Testis (tissue), 3 donors: ENCODE data around the gene MOCOS. TPM values are rescaled to one million over a fixed set of nuclear protein-coding genes. Genes with fewer than 3 reads are reported as not detected.

ENCODE experiments used
- DNase-seq: peaks from one replicate; pipeline ENCODE4 v3.0.0-alpha.2; 2019
- H3K27ac ChIP-seq, 2 donors: fragments of 200-600 bp; sonication (generic); one replicate each; pipeline ENCODE4 v1.5.1; 2019
- H3K27me3 ChIP-seq: fragments of 200-600 bp; sonication (generic); one replicate; pipeline ENCODE4 v1.5.1; 2019
- H3K36me3 ChIP-seq: fragments of 200-600 bp; sonication (generic); one replicate; pipeline ENCODE4 v1.5.1; 2017; ENCODE audit warnings: low read depth; ENCODE audit errors: missing control alignments
- H3K4me1 ChIP-seq: fragments of 200-600 bp; sonication (generic); one replicate; pipeline ENCODE4 v1.5.1; 2019
- H3K4me3 ChIP-seq, 2 donors: fragments of 200-600 bp; sonication (generic); one replicate each; pipeline ENCODE4 v1.5.1; 2017 to 2019
- H3K9me3 ChIP-seq: fragments of 200-600 bp; sonication (generic); one replicate; pipeline ENCODE4 v1.5.1; 2017
- CTCF ChIP-seq, 3 experiments: fragments of 450-650 bp in 2 of 3; fragments of 200-600 bp in 1 of 3; sonication (generic) in 1 of 3; IDR thresholded peaks; one replicate each; pipeline ENCODE4 v1.5.1; 2016 to 2019; ENCODE audit warnings: antibody characterized with exemption in 3 of 3, mild to moderate bottlenecking in 2 of 3, moderate library complexity in 1 of 3
- POLR2A ChIP-seq: fragments of 450-650 bp; IDR thresholded peaks from one replicate; pipeline ENCODE4 v1.6.1; 2017; ENCODE audit warnings: antibody characterized with exemption, mild to moderate bottlenecking, moderate library complexity
- WGBS, 2 donors: methylation state at CpG; one replicate each; pipeline ENCODE4 v1.1.5; 2018; 5-methylcytosine and 5-hydroxymethylcytosine counted together
- intact Hi-C: fragments of 100-400 bp; cut with DNase I; formaldehyde crosslinking; loops from one replicate; pipeline ENCODE4 v1.15.1; 2023; ENCODE audit warnings: low total_unique reads
- polyA plus RNA-seq: library from polyadenylated mRNA; stranded (reverse); fragments of 350-450 nt; fragmentation: Illumina TruSeq; extraction: RNeasy Lipid Tissue Mini Kit (QIAGEN cat#74804); gene quantifications from one replicate; pipeline ENCODE4 v1.2.3, GENCODE V29; 2014; ENCODE audit warnings: low read depth, low replicate concordance; ENCODE audit not compliant: insufficient read depth
- total RNA-seq, 2 donors: library from RNA; depleted of rRNA; stranded (reverse); fragments of >200 nt; gene quantifications; one replicate each; pipeline ENCODE4 v1.2.3, GENCODE V29; 2016

Gene MOCOS
- total and polyA plus RNA-seq, 3 donors from 2014 or later: 1.5 to 2.9 (median 1.9) TPM

- no peak overlapping the region for H3K27ac ChIP-seq
- intact Hi-C loops: no loop called here
- WGBS, 2 donors: 91 to 100% methylated on average over 2 of the region's 2 CpGs
- no peaks in the 10 kb centered on the region for H3K9me3 ChIP-seq
- no peak for DNase-seq
- peaks cover 11% of the 10 kb centered on the region for H3K4me1 ChIP-seq
- H3K36me3 ChIP-seq: no peaks in the 10 kb centered on the region
- no peaks in the 10 kb centered on the region for H3K27me3 ChIP-seq
- H3K4me3 ChIP-seq: no peak overlapping the region
- TF ChIP-seq POLR2A (no peak), CTCF (IDR thresholded peaks at IDR 0.05) (no peak)
These were observed 11.1 kb upstream of the MOCOS start for GRCh38 chr18:36176177-36176584.

- intact Hi-C loops: no loop called here
- DNase-seq: no peak
- WGBS, 2 donors: 89 to 95% methylated on average over 9 of the region's 9 CpGs
- TF ChIP-seq POLR2A: no peak
- no peak for TF ChIP-seq CTCF (IDR thresholded peaks at IDR 0.05)
- Histone ChIP-seq H3K4me3 (no peak overlapping the region), H3K4me1 (peaks cover 11% of the 10 kb centered on the region), H3K27me3 (no peaks in the 10 kb centered on the region), H3K27ac (no peak overlapping the region), H3K9me3 (no peaks in the 10 kb centered on the region), H3K36me3 (no peaks in the 10 kb centered on the region)
These were observed 10.6 kb upstream of the MOCOS start for GRCh38 chr18:36176711-36177110.

- Histone ChIP-seq H3K4me1 (peaks cover 11% of the 10 kb centered on the region), H3K27ac (no peak overlapping the region), H3K36me3 (no peaks in the 10 kb centered on the region), H3K9me3 (no peaks in the 10 kb centered on the region), H3K4me3 (no peak overlapping the region), H3K27me3 (no peaks in the 10 kb centered on the region)
- no peak for TF ChIP-seq POLR2A
- TF ChIP-seq CTCF (IDR thresholded peaks at IDR 0.05): no peak
- DNase-seq: no peak
- intact Hi-C loops: no loop called here
- whole genome bisulfite sequencing, 2 donors: 34 to 43% methylated on average over 3 of the region's 3 CpGs
These were observed 9.4 kb upstream of the MOCOS start for GRCh38 chr18:36177913-36178312.

GRCh38 chr18:36179562-36180355 is 7.5 kb upstream of the MOCOS start:
- peak; percentile 91 for DNase-seq
- no peak for TF ChIP-seq CTCF (IDR thresholded peaks at IDR 0.05)
- TF ChIP-seq POLR2A: no peak
- intact Hi-C loops: loop anchor here (10.0 kb wide), 1 partner anchor 55 kb away; the partner anchor contains the start of genes ELP2 and SLC39A6
- Histone ChIP-seq H3K4me1 (peaks cover 11% of the 10 kb centered on the region), H3K27me3 (no peaks in the 10 kb centered on the region), H3K36me3 (no peaks in the 10 kb centered on the region), H3K27ac (peak overlapping the region; percentile 27 to 70), H3K9me3 (no peaks in the 10 kb centered on the region), H3K4me3 (no peak overlapping the region)
- 19 to 29% methylated on average over 7 of the region's 7 CpGs for WGBS, 2 donors

- Histone ChIP-seq H3K27ac (no peak overlapping the region), H3K9me3 (no peaks in the 10 kb centered on the region), H3K27me3 (no peaks in the 10 kb centered on the region), H3K4me3 (no peak overlapping the region), H3K36me3 (no peaks in the 10 kb centered on the region), H3K4me1 (peaks cover 14% of the 10 kb centered on the region)
- TF ChIP-seq POLR2A (no peak), CTCF (IDR thresholded peaks at IDR 0.05) (no peak)
- DNase-seq: no peak
- intact Hi-C loops: loop anchor here (10.0 kb wide), 1 partner anchor 57 kb away; the partner anchor contains the start of genes ELP2 and SLC39A6
- WGBS, 2 donors: 81 to 89% methylated on average over 6 of the region's 6 CpGs
These were observed 5.9 kb upstream of the MOCOS start for GRCh38 chr18:36181441-36181840.
